Measurements from ENCODE around the gene FAM72D.
"Not testable (repeated sequence)": the region's sequence is repeated elsewhere in the genome, so short reads cannot be mapped to it uniquely, and the experiment has no call there.

GRCh38 chr1:145094655-145095211, 1.0 kb upstream of the FAM72D start:
- TF ChIP-seq CTCF, POLR2A (IDR thresholded peaks at IDR 0.05): not testable (repeated sequence)

All from heart left ventricle (tissue), 13 donors.